HCT116 (cell line): Measurements from ENCODE around the gene EBLN2. TPM values are rescaled to one million over a fixed set of nuclear protein-coding genes. Genes with fewer than 3 reads are reported as not detected.

Experiments
- ATAC-seq: fragments of 200-7000 bp; cut with Tn5 transposase; 2 replicates; pipeline ENCODE4 v1.9.1; 2020; ENCODE audit warnings: mild to moderate bottlenecking, moderate library complexity
- BruUV-seq: library from RNA; stranded (reverse); fragments of 400-500 nt; replicated peaks from 2 replicates; lab custom pipeline; 2021; lab: Mats Ljungman, UMichigan
- CTCF ChIA-PET: fragments of 300-600 bp; sonication (Branson Sonifier 250); formaldehyde crosslinking; loops from one replicate; lab custom pipeline; 2021; ENCODE audit warnings: antibody characterized with exemption; lab: Charles Lee
- POLR2A ChIA-PET: fragments of 300-600, 350-600 bp; sonication (Branson Sonifier 250); formaldehyde crosslinking; loops from one replicate; lab custom pipeline; 2021; ENCODE audit warnings: antibody characterized with exemption; lab: Charles Lee
- RAD21 ChIA-PET, 2 experiments: fragments of 300-600 bp; sonication (Branson Sonifier 250); formaldehyde crosslinking; loops; one replicate each; lab custom pipeline; 2023; ENCODE audit warnings: low total read pairs in 2 of 2; ENCODE audit not compliant: uncharacterized antibody in 2 of 2, unreplicated experiment in 2 of 2, low non-redundant PET in 1 of 2; lab: Charles Lee
- DNase-seq: peaks from one replicate; pipeline ENCODE4 v3.0.0-alpha.2; 2010; ENCODE audit warnings: low read depth, low spot score
- H2AFZ ChIP-seq: fragments of 200-600 bp; shearing (Covaris generic), sonication (generic); 2 replicates; pipeline ENCODE4 v1.6.1; 2017; ENCODE audit warnings: low read depth, mixed run types, mixed read lengths, antibody characterized with exemption, low read length; ENCODE audit not compliant: poor library complexity, severe bottlenecking
- H3K27ac ChIP-seq: 2 replicates; pipeline ENCODE4 v1.5.1; 2012; ENCODE audit warnings: low read depth, low read length
- H3K27me3 ChIP-seq: fragments of 200-600 bp; sonication (generic); 2 replicates; pipeline ENCODE4 v1.6.1; 2016; ENCODE audit warnings: mixed run types, low read length, mixed read lengths; ENCODE audit not compliant: insufficient read depth
- H3K36me3 ChIP-seq, 2 experiments: fragments of 200-500 bp in 1 of 2; fragments of 200-600 bp in 1 of 2; sonication (Bioruptor generic) in 1 of 2; sonication (generic) in 1 of 2; 2 replicates each; pipeline versions ENCODE4 v1.5.1 to v1.6.1; 2014 to 2016; ENCODE audit warnings: low read length in 2 of 2, inconsistent platforms in 1 of 2, mixed read lengths in 1 of 2, mixed run types in 1 of 2; ENCODE audit not compliant: insufficient read depth in 2 of 2, control insufficient read depth in 1 of 2
- H3K4me1 ChIP-seq, 2 experiments: fragments of 200-600 bp in 1 of 2; sonication (generic) in 1 of 2; 2 replicates each; pipeline versions ENCODE4 v1.5.1 to v1.6.1; 2012 to 2017; ENCODE audit warnings: low read length in 2 of 2, inconsistent platforms in 1 of 2, mild to moderate bottlenecking in 1 of 2, mixed read lengths in 1 of 2, mixed run types in 1 of 2, moderate library complexity in 1 of 2; ENCODE audit not compliant: insufficient read depth in 2 of 2, control insufficient read depth in 1 of 2
- H3K4me2 ChIP-seq: fragments of 200-600 bp; sonication (generic); 2 replicates; pipeline ENCODE4 v1.6.1; 2017; ENCODE audit warnings: mixed run types, low read length, mixed read lengths
- H3K4me3 ChIP-seq, 2 experiments: fragments of 200-600 bp in 1 of 2; sonication (generic) in 1 of 2; replicated peaks in 1 of 2; 2 replicates each; pipeline ENCODE4 v1.5.1; 2011 to 2016; ENCODE audit warnings: low read length in 2 of 2, control low read depth in 1 of 2, low read depth in 1 of 2, mild to moderate bottlenecking in 1 of 2, mixed read lengths in 1 of 2, mixed run types in 1 of 2
- H3K79me2 ChIP-seq: fragments of 200-600 bp; sonication (generic); 2 replicates; pipeline ENCODE4 v1.6.1; 2017; ENCODE audit warnings: mild to moderate bottlenecking, mixed run types, low read length, moderate library complexity, mixed read lengths; ENCODE audit not compliant: insufficient read depth
- H3K9ac ChIP-seq: fragments of 200-600 bp; sonication (generic); 2 replicates; pipeline ENCODE4 v1.6.1; 2016; ENCODE audit warnings: low read length, mixed read lengths
- H3K9me2 ChIP-seq: fragments of 200-600 bp; sonication (generic), shearing (Covaris generic); 2 replicates; pipeline ENCODE4 v1.6.1; 2017; ENCODE audit warnings: mixed run types, mild to moderate bottlenecking, moderate library complexity; ENCODE audit not compliant: insufficient read depth
- H3K9me3 ChIP-seq, 2 experiments: fragments of 200-500 bp in 1 of 2; fragments of 200-600 bp in 1 of 2; sonication (Bioruptor generic) in 1 of 2; sonication (generic) in 1 of 2; 2 replicates each; pipeline ENCODE4 v1.6.1; 2014 to 2017; ENCODE audit warnings: low read length in 2 of 2, mixed read lengths in 2 of 2, inconsistent platforms in 1 of 2, low read depth in 1 of 2, mild to moderate bottlenecking in 1 of 2, mixed run types in 1 of 2, moderate library complexity in 1 of 2; ENCODE audit not compliant: control insufficient read depth in 1 of 2, insufficient read depth in 1 of 2
- H4K20me1 ChIP-seq: fragments of 200-600 bp; sonication (generic), shearing (Covaris generic); 2 replicates; pipeline ENCODE4 v1.6.1; 2017; ENCODE audit warnings: mixed run types, mild to moderate bottlenecking, moderate library complexity; ENCODE audit not compliant: insufficient read depth
- ATF3 ChIP-seq: IDR thresholded peaks from 2 replicates; pipeline ENCODE4 v1.6.1; 2012
- CBX3 ChIP-seq: IDR thresholded peaks from 2 replicates; pipeline ENCODE4 v1.6.1; 2012; ENCODE audit warnings: low read depth
- CEBPB ChIP-seq: IDR thresholded peaks from 2 replicates; pipeline ENCODE4 v1.6.1; 2012; ENCODE audit warnings: low read depth
- CTCF ChIP-seq, 3 experiments: fragments of 200-600 bp in 1 of 3; sonication (generic) in 1 of 3; IDR thresholded peaks in 2 of 3; conservative IDR thresholded peaks in 1 of 3; 2 replicates each; pipeline ENCODE4 v1.5.1; 2012 to 2017; ENCODE audit warnings: low read depth in 2 of 3, low read length in 2 of 3, antibody characterized with exemption in 1 of 3, borderline replicate concordance in 1 of 3, control low read depth in 1 of 3, mild to moderate bottlenecking in 1 of 3, mixed read lengths in 1 of 3, mixed run types in 1 of 3, moderate library complexity in 1 of 3; ENCODE audit not compliant: insufficient read depth in 1 of 3
- EGR1 ChIP-seq: IDR thresholded peaks from 2 replicates; pipeline ENCODE4 v1.6.1; 2012; ENCODE audit warnings: low read depth
- ELF1 ChIP-seq: IDR thresholded peaks from 2 replicates; pipeline ENCODE4 v1.6.1; 2012; ENCODE audit warnings: low read depth, borderline replicate concordance
- EZH2phosphoT487 ChIP-seq: fragments of 200-600 bp; IDR thresholded peaks from 2 replicates; pipeline ENCODE4 v1.6.1; 2018; ENCODE audit warnings: antibody characterized with exemption, borderline replicate concordance
- FOSL1 ChIP-seq: IDR thresholded peaks from 2 replicates; pipeline ENCODE4 v1.6.1; 2012; ENCODE audit warnings: low read depth
- JUND ChIP-seq: IDR thresholded peaks from 2 replicates; pipeline ENCODE4 v1.6.1; 2012
- MAX ChIP-seq: IDR thresholded peaks from 2 replicates; pipeline ENCODE4 v1.6.1; 2012
- POLR2A ChIP-seq: IDR thresholded peaks from 2 replicates; pipeline ENCODE4 v1.7.0; 2011; ENCODE audit warnings: borderline replicate concordance; ENCODE audit not compliant: insufficient read depth, insufficient read length; ENCODE audit errors: extremely low read depth
- POLR2AphosphoS5 ChIP-seq: IDR thresholded peaks from 2 replicates; pipeline ENCODE4 v1.6.1; 2011; ENCODE audit warnings: mild to moderate bottlenecking, low read depth, low read length, moderate library complexity
- SP1 ChIP-seq: IDR thresholded peaks from 2 replicates; pipeline ENCODE4 v1.6.1; 2012; ENCODE audit warnings: low read depth
- SRF ChIP-seq: IDR thresholded peaks from 2 replicates; pipeline ENCODE4 v1.6.1; 2012; ENCODE audit warnings: low read depth
- TCF7L2 ChIP-seq: IDR thresholded peaks from 2 replicates; pipeline ENCODE4 v1.7.0; 2011; ENCODE audit warnings: borderline replicate concordance, inconsistent platforms; ENCODE audit not compliant: insufficient read depth, insufficient read length; ENCODE audit errors: extremely low read depth
- intact Hi-C: fragments of 100-400 bp; cut with micrococcal nuclease; formaldehyde crosslinking; loops from 2 replicates; pipeline ENCODE4 v1.10.0; 2022
- total RNA-seq: library from RNA; stranded (reverse); gene quantifications from one replicate; pipeline ENCODE4 v1.2.1, GENCODE V29; 2021; ENCODE audit not compliant: unreplicated experiment

EBLN2 gene
- total RNA-seq, 1 experiment from 2014 or later: 5.1 TPM

- ChIA-PET RAD21 (no interaction called here), CTCF (no interaction called here), POLR2A (no interaction called here)
- Histone ChIP-seq H3K4me2 (no peak overlapping the region), H3K9me2 (no peaks in the 10 kb centered on the region), H4K20me1 (no peaks in the 10 kb centered on the region), H3K9ac (no peak overlapping the region), H3K9me3 (no peaks in the 10 kb centered on the region), H3K36me3 (no peaks in the 10 kb centered on the region), H3K79me2 (no peaks in the 10 kb centered on the region), H3K27ac (no peak overlapping the region), H3K27me3 (no peaks in the 10 kb centered on the region), H3K4me1 (no peaks in the 10 kb centered on the region), H3K4me3 (no peak overlapping the region), H2AFZ (no peak overlapping the region)
- no peak for TF ChIP-seq CEBPB
- no peak for TF ChIP-seq MAX
- no peak for TF ChIP-seq JUND
- TF ChIP-seq FOSL1: no peak
- no peak for TF ChIP-seq POLR2A
- TF ChIP-seq EZH2phosphoT487: no peak
- TF ChIP-seq TCF7L2: no peak
- no peak for TF ChIP-seq ELF1
- no peak for TF ChIP-seq CBX3
- TF ChIP-seq ATF3: no peak
- TF ChIP-seq CTCF (IDR thresholded peaks at IDR 0.05 in 2 of 3, conservative IDR thresholded peaks at IDR 0.05 in 1 of 3; ENCODE audit: borderline replicate concordance in 1 of 3, insufficient read depth in 1 of 3, low read depth in 2 of 3, low read length in 2 of 3): no peak
- no peak for TF ChIP-seq SRF
- no peak for TF ChIP-seq POLR2AphosphoS5
- no peak for TF ChIP-seq SP1
- no peak for TF ChIP-seq EGR1
- intact Hi-C loops: no loop called here
- BruUV-seq: no TSS peak
- ATAC-seq: no peak
- no peak for DNase-seq
Observed at GRCh38 chr3:73081140-73081539, 19.7 kb downstream of the EBLN2 start.
